SK-N-MC (cell line): Measurements from ENCODE around the gene ENTR1.

Experiments used
- EZH2 ChIP-seq: fragments of 200-600 bp; sonication (generic); IDR thresholded peaks from one replicate; pipeline ENCODE4 v1.6.1; 2017; ENCODE audit warnings: antibody characterized with exemption
- FOXP2 ChIP-seq: optimal IDR thresholded peaks from 2 replicates; pipeline ENCODE3; 2011; ENCODE audit warnings: mild to moderate bottlenecking, moderate library complexity; ENCODE audit not compliant: insufficient read depth; ENCODE audit errors: extremely low read length, control extremely low read depth
- POLR2AphosphoS5 ChIP-seq: IDR thresholded peaks from 2 replicates; pipeline ENCODE4 v1.6.1; 2012; ENCODE audit warnings: mild to moderate bottlenecking, low read depth, low read length, borderline replicate concordance

DNA sequence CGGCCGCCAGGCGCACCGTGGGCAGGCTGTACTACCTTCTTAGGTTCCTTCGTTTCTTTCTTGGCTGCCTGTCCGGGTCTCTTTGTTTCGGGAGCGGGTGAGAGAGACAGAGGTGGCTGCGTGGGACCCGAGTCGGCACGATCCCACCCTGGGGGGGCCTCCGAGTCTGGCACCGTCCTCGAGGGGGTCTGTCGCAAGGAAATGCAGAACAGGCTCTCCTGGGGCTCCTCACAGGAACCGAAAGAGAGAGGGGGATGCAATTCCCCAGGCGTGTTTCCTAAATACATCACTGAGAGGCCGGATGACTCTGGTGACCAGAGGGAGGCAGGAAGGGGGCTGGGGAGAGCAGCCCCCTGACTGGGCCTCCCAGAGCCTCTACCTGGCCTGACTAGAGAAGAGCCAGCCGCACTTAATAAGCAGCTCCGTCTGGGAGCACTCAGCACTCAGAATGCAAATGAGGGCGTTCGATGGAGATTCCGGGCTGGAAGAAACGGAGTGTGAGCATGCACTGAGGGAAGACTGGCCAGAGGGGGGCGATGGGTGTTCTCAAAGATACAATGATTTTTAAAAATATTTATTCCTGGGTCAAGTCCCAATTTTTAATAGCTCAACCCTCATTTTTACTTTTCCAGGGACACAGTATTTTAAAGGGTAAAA is 40.9 kb upstream of the ENTR1 start:
- TF ChIP-seq POLR2AphosphoS5 (no peak), EZH2 (no peak), FOXP2 (no peak)
